Caco-2 (cell line): Measurements from ENCODE around the gene CEACAM19. TPM values are rescaled to one million over a fixed set of nuclear protein-coding genes. Genes with fewer than 3 reads are reported as not detected.

Source experiments
- BruUV-seq: library from RNA; stranded (reverse); fragments of 400-500 nt; replicated peaks from 2 replicates; lab custom pipeline; 2021; lab: Mats Ljungman, UMichigan
- CTCF ChIA-PET: fragments of 300-600 bp; sonication (Branson Sonifier 250); formaldehyde crosslinking; loops from one replicate; lab custom pipeline; 2022; ENCODE audit warnings: antibody characterized with exemption; lab: Charles Lee
- POLR2A ChIA-PET: fragments of 300-600 bp; sonication (Branson Sonifier 250); formaldehyde crosslinking; loops from one replicate; lab custom pipeline; 2022; ENCODE audit warnings: antibody characterized with exemption; lab: Charles Lee
- DNase-seq, 2 experiments: peaks; one replicate each; pipeline versions ENCODE4 v3.0.0 to v3.0.0-alpha.2; 2020 to 2022
- H3K27me3 ChIP-seq: replicated peaks from 2 replicates; pipeline ENCODE4 v1.6.0; 2011; ENCODE audit warnings: low read length; ENCODE audit not compliant: control insufficient read depth, insufficient read depth
- H3K36me3 ChIP-seq: 2 replicates; pipeline ENCODE4 v1.5.1; 2011; ENCODE audit warnings: low read length; ENCODE audit not compliant: control insufficient read depth, insufficient read depth
- H3K4me1 ChIP-seq: fragments of 250-450 bp; sonication (Bioruptor Pico); 2 replicates; pipeline ENCODE4 v1.5.1; 2020; ENCODE audit warnings: mild to moderate bottlenecking
- H3K4me3 ChIP-seq: 2 replicates; pipeline ENCODE4 v1.5.1; 2011; ENCODE audit warnings: low read depth, mild to moderate bottlenecking, control low read depth, low read length
- H3K9me3 ChIP-seq: fragments of 250-450 bp; sonication (Bioruptor Pico); 2 replicates; pipeline ENCODE4 v1.5.1; 2020; ENCODE audit warnings: mild to moderate bottlenecking, moderate library complexity
- H3K27ac Mint-ChIP-seq: one replicate; pipeline ENCODE4 v1.8.0; 2022; ENCODE audit warnings: mixed read lengths; ENCODE audit not compliant: unreplicated experiment
- H3K27me3 Mint-ChIP-seq: one replicate; pipeline ENCODE4 v1.8.0; 2022; ENCODE audit warnings: mixed read lengths; ENCODE audit not compliant: insufficient read depth, unreplicated experiment
- H3K36me3 Mint-ChIP-seq: one replicate; pipeline ENCODE4 v1.8.0; 2022; ENCODE audit warnings: mild to moderate bottlenecking, mixed read lengths; ENCODE audit not compliant: insufficient read depth, unreplicated experiment
- H3K4me1 Mint-ChIP-seq: one replicate; pipeline ENCODE4 v1.8.0; 2022; ENCODE audit warnings: low read depth, mixed read lengths; ENCODE audit not compliant: unreplicated experiment
- H3K4me3 Mint-ChIP-seq: one replicate; pipeline ENCODE4 v1.8.0; 2022; ENCODE audit warnings: mild to moderate bottlenecking, moderate library complexity, mixed read lengths; ENCODE audit not compliant: unreplicated experiment
- H3K9me3 Mint-ChIP-seq: one replicate; pipeline ENCODE4 v1.8.0; 2022; ENCODE audit warnings: mixed read lengths; ENCODE audit not compliant: unreplicated experiment
- CTCF ChIP-seq, 2 experiments: fragments of 200-600 bp in 1 of 2; IDR thresholded peaks; 1 replicate in 1 of 2; 2 replicates in 1 of 2; pipeline versions ENCODE4 v1.5.1 to v1.8.0; 2011 to 2022; ENCODE audit warnings: antibody characterized with exemption in 1 of 2, control low read depth in 1 of 2, inconsistent platforms in 1 of 2, low read depth in 1 of 2, low read length in 1 of 2, mild to moderate bottlenecking in 1 of 2, moderate library complexity in 1 of 2; ENCODE audit not compliant: insufficient read depth in 1 of 2, severe bottlenecking in 1 of 2, unreplicated experiment in 1 of 2
- intact Hi-C: fragments of 100-400 bp; cut with micrococcal nuclease; formaldehyde crosslinking; loops from one replicate; pipeline ENCODE4 v1.10.0; 2022; ENCODE audit not compliant: unreplicated experiment
- microRNA-seq: library from miRNA; unstranded; fragments of <30 nt; microRNA quantifications from one replicate; pipeline ENCODE4 v1.2.0, GENCODE V29; 2022
- total RNA-seq: library from RNA; stranded (reverse); gene quantifications from 2 replicates; pipeline ENCODE4 v1.2.3, GENCODE V29; 2022

The CEACAM19 gene
- total RNA-seq, 1 experiment from 2014 or later = 2.9 TPM

- no peak for TF ChIP-seq CTCF (IDR thresholded peaks at IDR 0.05; ENCODE audit: insufficient read depth in 1 of 2, low read depth in 1 of 2, low read length in 1 of 2, severe bottlenecking in 1 of 2, unreplicated experiment in 1 of 2)
- POLR2A ChIA-PET = interaction anchor here (0.6 kb wide), 1 partner anchor 114 kb away, joined by 10 read pairs; the partner anchor contains the start of gene NECTIN2
- Histone ChIP-seq H3K9me3 (no peaks in the 10 kb centered on the region), H3K27me3 (no peaks in the 10 kb centered on the region), H3K4me1 (0 out of 2 replicates have a peak, but pooled peaks cover 8% of the 10 kb centered on the region), H3K36me3 (no peaks in the 10 kb centered on the region), H3K4me3 (no peak overlapping the region)
- Mint-ChIP-seq H3K4me1 (no peaks in the 10 kb centered on the region), H3K9me3 (no peaks in the 10 kb centered on the region), H3K4me3 (no peak overlapping the region), H3K27me3 (no peaks in the 10 kb centered on the region), H3K27ac (no peak overlapping the region), H3K36me3 (no peaks in the 10 kb centered on the region)
- no TSS peak for BruUV-seq
- intact Hi-C loops = no loop called here
- no peak for DNase-seq
- CTCF ChIA-PET = interaction anchor here (0.8 to 4.2 kb wide), 2 partner anchors 8 to 38 kb away, joined by 3 to 11 read pairs; no protein-coding TSS in a partner anchor
Measured at GRCh38 chr19:44732235-44733014, 61.1 kb downstream of the CEACAM19 start.

Small RNA genes within 50 kb of the gene (microRNA-seq; reads per million reads assigned to microRNA genes)
- not detected for gene MIR4531

Other genes with a start within 250 kb of the CEACAM19 start
- not detected in 2 replicates for gene ZNF229, start 223.0 kb upstream of the CEACAM19 start, total RNA-seq
- gene ZNF180, start 171.0 kb upstream of the CEACAM19 start, total RNA-seq = 9.1 and 13.3 TPM in 2 replicates
- gene CEACAM20, start 141.8 kb upstream of the CEACAM19 start, total RNA-seq = 0.16 TPM in 1 of 2 replicates, not detected in the other
- gene IGSF23, start 57.9 kb upstream of the CEACAM19 start, total RNA-seq = 3.9 and 6.8 TPM in 2 replicates
- 86.5 and 93.8 TPM in 2 replicates for gene PVR, start 27.6 kb upstream of the CEACAM19 start, total RNA-seq
- not detected in 2 replicates for gene CEACAM16, start 27.7 kb downstream of the CEACAM19 start, total RNA-seq
- 15.5 and 21.3 TPM in 2 replicates for gene BCL3, start 77.2 kb downstream of the CEACAM19 start, total RNA-seq
- 42.3 and 43.6 TPM in 2 replicates for gene CBLC, start 106.4 kb downstream of the CEACAM19 start, total RNA-seq
- gene BCAM, start 137.6 kb downstream of the CEACAM19 start, total RNA-seq = 230 and 244 TPM in 2 replicates
- gene NECTIN2, start 174.8 kb downstream of the CEACAM19 start, total RNA-seq = 257 and 258 TPM in 2 replicates
- 205 and 227 TPM in 2 replicates for gene TOMM40, start 219.8 kb downstream of the CEACAM19 start, total RNA-seq
- gene APOE, start 234.3 kb downstream of the CEACAM19 start, total RNA-seq = 1,346 and 1,404 TPM in 2 replicates
- 246 and 250 TPM in 2 replicates for gene APOC1, start 243.1 kb downstream of the CEACAM19 start, total RNA-seq